Heart left ventricle (tissue), 16 donors: ENCODE data around the gene HS3ST3A1. TPM values are rescaled to one million over a fixed set of nuclear protein-coding genes. Genes with fewer than 3 reads are reported as not detected.

Experiments used
- ATAC-seq, 4 donors: fragments of 200-7000 bp; cut with Tn5 transposase; one replicate each; pipeline ENCODE4 v1.9.1; 2020 to 2022; ENCODE audit warnings: moderate library complexity in 4 of 4, mild to moderate bottlenecking in 3 of 4, moderate number of reproducible peaks in 1 of 4
- DNase-seq, 5 donors: peaks; one replicate each; pipeline ENCODE4 v3.0.0-alpha.2; 2020
- H3K27ac ChIP-seq, 12 donors: fragments of 200-600 bp; sonication (generic) in 4 of 12; one replicate each; pipeline versions ENCODE4 v1.5.0 to v1.8.0; 2016 to 2022; ENCODE audit warnings: mild to moderate bottlenecking in 2 of 12
- H3K27me3 ChIP-seq, 9 donors: fragments of 200-600 bp; sonication (generic) in 2 of 9; one replicate each; pipeline versions ENCODE4 v1.5.1 to v1.8.0; 2016 to 2022; ENCODE audit warnings: mild to moderate bottlenecking in 3 of 9
- H3K36me3 ChIP-seq, 9 donors: fragments of 200-600 bp; sonication (generic) in 2 of 9; one replicate each; pipeline versions ENCODE4 v1.5.0 to v1.8.0; 2018 to 2022; ENCODE audit warnings: mild to moderate bottlenecking in 2 of 9
- H3K4me1 ChIP-seq, 12 donors: fragments of 200-600 bp; sonication (generic) in 4 of 12; one replicate each; pipeline versions ENCODE4 v1.5.0 to v1.8.0; 2016 to 2022; ENCODE audit warnings: mild to moderate bottlenecking in 3 of 12
- H3K4me3 ChIP-seq, 12 donors: fragments of 200-600 bp; sonication (generic) in 4 of 12; one replicate each; pipeline versions ENCODE4 v1.5.0 to v1.8.0; 2017 to 2022; ENCODE audit warnings: mild to moderate bottlenecking in 9 of 12, moderate library complexity in 4 of 12
- H3K9me3 ChIP-seq, 12 donors: fragments of 200-600 bp; sonication (generic) in 4 of 12; one replicate each; pipeline versions ENCODE4 v1.5.0 to v1.8.0; 2016 to 2022; ENCODE audit warnings: mild to moderate bottlenecking in 1 of 12
- POLR2A ChIP-seq, 2 donors: fragments of 450-650 bp; IDR thresholded peaks; one replicate each; pipeline ENCODE4 v1.6.1; 2017; ENCODE audit warnings: antibody characterized with exemption in 2 of 2, mild to moderate bottlenecking in 2 of 2, moderate library complexity in 2 of 2
- WGBS, 4 donors: extraction: QIAGEN DNeasy Blood & Tissue Kit in 2 of 4; methylation state at CpG; one replicate each; pipeline versions ENCODE4 v1.1.5 to v1.1.7; 2013 to 2018; 5-methylcytosine and 5-hydroxymethylcytosine counted together
- intact Hi-C, 10 donors: fragments of 100-400 bp; cut with DNase I; formaldehyde crosslinking; loops; one replicate each; pipeline versions ENCODE4 v1.11.1 to v1.14.2; 2022
- polyA plus RNA-seq, 2 donors: library from polyadenylated mRNA; stranded (reverse); fragments of 200-250 nt; gene quantifications; one replicate each; pipeline ENCODE4 v1.2.3, GENCODE V29; 2013
- total RNA-seq, 9 donors: library from RNA; depleted of rRNA in 2 of 9; stranded (reverse); fragments of >200 nt in 2 of 9; fragmentation: NEBNext Ultra II Directional in 3 of 9; extraction: Animal tissue kit (Norgen Biotek cat#: 25700) in 3 of 9; gene quantifications; one replicate each; pipeline versions ENCODE4 v1.1.0 to v1.2.4, GENCODE V29; 2016 to 2023
- TF ChIP-seq, protein P1 (sequence below), 12 donors: fragments of 200-600 bp; sonication (generic) in 4 of 12; IDR thresholded peaks; one replicate each; pipeline versions ENCODE4 v1.5.0 to v1.8.0; 2018 to 2022; ENCODE audit warnings: antibody characterized with exemption in 12 of 12, mild to moderate bottlenecking in 5 of 12
- donor health status: ischemic (EF 13 %, LVEDD 7.1; RV severe dilation, severe dysfunction).
- donor health status: healthy with polysubstance abuse.
- donor health status: DM: no; HTN: yes; CAD: no.
- donor health status: DM: no; HTN: no; CAD: no.
- donor health status: ischemic (EF 25% LVEDD 6.9; RV normal size, moderate dysfunction).
- donor health status: ischemic (EF 25% LVEDD 5.7; RV mildly dilated, moderate dysfunction).
- donor health status: healthy.
- donor health status: DM: yes; HTN: yes; CAD: no.
- donor health status: ischemic (EF 35%, LVEDD 5.7; RV mildly dilated, moderate dysfunction).
- donor health status: nonischemic (EF 11% LVEDD 7.7; RV severe dilation, severe dysfunction).
- donor health status: DM: yes; HTN: yes; CAD: no.
- donor health status: PGD.
- donor health status: ischemic (EF 29% LVEDD 5.4; RV normal size, mild dysfunction).
- donor health status: nonischemic (EF 23%, LVEDD 6.1; RV moderate dilation, normal function).

Gene HS3ST3A1
- total and polyA plus RNA-seq, 11 donors: 0.08 to 5.7 (median 1.8) TPM

- peaks cover 0 to 16% (median 0%) of the 10 kb centered on the region in 12 donors for H3K4me1 ChIP-seq
- TF ChIP-seq POLR2A (IDR thresholded peaks at IDR 0.05): no peak
- TF ChIP-seq, protein P1, sequence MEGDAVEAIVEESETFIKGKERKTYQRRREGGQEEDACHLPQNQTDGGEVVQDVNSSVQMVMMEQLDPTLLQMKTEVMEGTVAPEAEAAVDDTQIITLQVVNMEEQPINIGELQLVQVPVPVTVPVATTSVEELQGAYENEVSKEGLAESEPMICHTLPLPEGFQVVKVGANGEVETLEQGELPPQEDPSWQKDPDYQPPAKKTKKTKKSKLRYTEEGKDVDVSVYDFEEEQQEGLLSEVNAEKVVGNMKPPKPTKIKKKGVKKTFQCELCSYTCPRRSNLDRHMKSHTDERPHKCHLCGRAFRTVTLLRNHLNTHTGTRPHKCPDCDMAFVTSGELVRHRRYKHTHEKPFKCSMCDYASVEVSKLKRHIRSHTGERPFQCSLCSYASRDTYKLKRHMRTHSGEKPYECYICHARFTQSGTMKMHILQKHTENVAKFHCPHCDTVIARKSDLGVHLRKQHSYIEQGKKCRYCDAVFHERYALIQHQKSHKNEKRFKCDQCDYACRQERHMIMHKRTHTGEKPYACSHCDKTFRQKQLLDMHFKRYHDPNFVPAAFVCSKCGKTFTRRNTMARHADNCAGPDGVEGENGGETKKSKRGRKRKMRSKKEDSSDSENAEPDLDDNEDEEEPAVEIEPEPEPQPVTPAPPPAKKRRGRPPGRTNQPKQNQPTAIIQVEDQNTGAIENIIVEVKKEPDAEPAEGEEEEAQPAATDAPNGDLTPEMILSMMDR (IDR thresholded peaks at IDR 0.05): no peak
- no peak for DNase-seq
- WGBS, 4 donors: 53 to 65% (median 59%) methylated on average over 7 of the region's 7 CpGs
- peaks cover 0 to 5% (median 0%) of the 10 kb centered on the region in 9 donors for H3K27me3 ChIP-seq
- intact Hi-C loops: loop anchor here in 2 of 10 donors (10.0 kb wide), 1 partner anchor 234 kb away; no protein-coding TSS in a partner anchor
- H3K9me3 ChIP-seq: peaks cover 0 to 13% (median 0%) of the 10 kb centered on the region in 12 donors
- H3K27ac ChIP-seq: peak overlapping the region in 1 of 12 donors; percentile 34
- H3K4me3 ChIP-seq: no peak overlapping the region
- no peaks in the 10 kb centered on the region for H3K36me3 ChIP-seq
- no peak for ATAC-seq
Observed at GRCh38 chr17:13568582-13569397, 32.9 kb downstream of the HS3ST3A1 start.

DNA sequence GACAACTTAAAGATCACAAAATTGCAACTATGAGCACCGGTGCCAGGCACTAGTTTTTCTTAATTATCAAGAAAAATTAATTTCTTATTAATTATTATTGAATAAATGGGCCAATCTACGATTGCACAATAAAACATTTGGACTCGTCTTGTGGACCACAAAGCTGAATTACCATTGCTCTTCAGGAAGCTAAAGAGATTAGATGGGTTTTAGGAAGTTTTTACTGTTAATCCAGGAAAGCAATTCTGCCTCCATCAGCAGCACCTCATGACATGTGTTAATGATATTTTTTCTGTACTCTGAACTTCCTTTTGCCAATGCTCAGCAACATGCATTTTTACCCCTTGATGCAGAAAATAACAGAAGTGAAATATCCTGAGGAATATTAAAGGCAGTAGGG lies 37.9 kb downstream of the HS3ST3A1 start:
- ATAC-seq (no peak), DNase-seq (no peak)
- H3K27ac ChIP-seq: no peak overlapping the region
- H3K36me3 ChIP-seq: no peaks in the 10 kb centered on the region
- H3K4me1 ChIP-seq: peaks cover 0 to 3% (median 0%) of the 10 kb centered on the region in 12 donors
- H3K9me3 ChIP-seq: peaks cover 0 to 13% (median 0%) of the 10 kb centered on the region in 12 donors
- WGBS, 4 donors: 57 to 74% (median 65%) methylated on average over 3 of the region's 3 CpGs
- intact Hi-C loops: loop anchor here in 2 of 10 donors (10.0 kb wide), 1 partner anchor 229 kb away; no protein-coding TSS in a partner anchor
- no peaks in the 10 kb centered on the region for H3K27me3 ChIP-seq
- H3K4me3 ChIP-seq: no peak overlapping the region
- TF ChIP-seq, protein P1 (IDR thresholded peaks at IDR 0.05): no peak
- no peak for TF ChIP-seq POLR2A (IDR thresholded peaks at IDR 0.05)

- intact Hi-C loops: loop anchor here in 2 of 10 donors (10.0 kb wide), 1 partner anchor 228 kb away; no protein-coding TSS in a partner anchor
- WGBS, 4 donors: 67 to 74% (median 70%) methylated on average over 13 of the region's 13 CpGs
- DNase-seq: peak in 2 of 5 donors; percentile 51 to 54
- Histone ChIP-seq H3K36me3 (no peaks in the 10 kb centered on the region), H3K27ac (no peak overlapping the region), H3K9me3 (peaks cover 0 to 9% (median 0%) of the 10 kb centered on the region in 12 donors), H3K4me3 (no peak overlapping the region), H3K27me3 (no peaks in the 10 kb centered on the region), H3K4me1 (no peaks in the 10 kb centered on the region)
- ATAC-seq: no peak
- no peak for TF ChIP-seq POLR2A (IDR thresholded peaks at IDR 0.05)
- TF ChIP-seq, protein P1 (IDR thresholded peaks at IDR 0.05): no peak
Observed at GRCh38 chr17:13562271-13562800, 39.4 kb downstream of the HS3ST3A1 start.
